GM18520 (cell line): Measurements from ENCODE around the gene RET.

Source experiments
- ATAC-seq: cut with Tn5 transposase; IDR thresholded peaks from one replicate; pipeline ENCODE4 v1.9.1; 2021; ENCODE audit not compliant: unreplicated experiment

RET gene

GRCh38 chr10:43105956-43106229, 29.0 kb downstream of the RET start:
- no peak for ATAC-seq

- no peak for ATAC-seq
These were observed 29.6 kb downstream of the RET start for GRCh38 chr10:43106256-43107091.

- no peak for ATAC-seq
These were observed 32.1 kb downstream of the RET start for GRCh38 chr10:43108951-43109350.

- no peak for ATAC-seq
These were observed 32.9 kb downstream of the RET start for GRCh38 chr10:43109671-43110249.

GRCh38 chr10:43110338-43111071, 33.6 kb downstream of the RET start:
- ATAC-seq = no peak

- no peak for ATAC-seq
These were observed 34.2 kb downstream of the RET start for GRCh38 chr10:43111101-43111500.

GRCh38 chr10:43111921-43112607, 35.2 kb downstream of the RET start:
- ATAC-seq = no peak

- no peak for ATAC-seq
These were observed 35.7 kb downstream of the RET start for GRCh38 chr10:43112608-43112961.

- ATAC-seq = no peak
These were observed 36.6 kb downstream of the RET start for GRCh38 chr10:43113201-43114087.

GRCh38 chr10:43114088-43114742, 37.3 kb downstream of the RET start:
- no peak for ATAC-seq

- no peak for ATAC-seq
These were observed 38.1 kb downstream of the RET start for GRCh38 chr10:43114743-43115611.

- ATAC-seq = no peak
These were observed 39.2 kb downstream of the RET start for GRCh38 chr10:43115881-43116595.

- ATAC-seq = no peak
These were observed 39.7 kb downstream of the RET start for GRCh38 chr10:43116596-43116995.

GRCh38 chr10:43117031-43117776, 40.3 kb downstream of the RET start:
- ATAC-seq = no peak

GRCh38 chr10:43117777-43118583, 41.1 kb downstream of the RET start:
- no peak for ATAC-seq

GRCh38 chr10:43118631-43119415, 42.0 kb downstream of the RET start:
- no peak for ATAC-seq
